Measurements from ENCODE around the gene PIK3CB.

PIK3CB gene

GRCh38 chr3:138862531-138862923, 27.8 kb upstream of the PIK3CB start:
- TF ChIP-seq CTCF (IDR thresholded peaks at IDR 0.05; ENCODE audit: extremely low read depth, insufficient read depth, missing control alignments): no peak
- in situ Hi-C loops (cut with MboI; ENCODE audit: low pct_unique_long_range_greater_than_20kb, low sequenced_read_pairs, unreplicated experiment): no loop called here
- no peak for DNase-seq (ENCODE audit: low spot score)

GRCh38 chr3:138861798-138862197, 27.1 kb upstream of the PIK3CB start:
- in situ Hi-C loops (cut with MboI; ENCODE audit: low pct_unique_long_range_greater_than_20kb, low sequenced_read_pairs, unreplicated experiment): no loop called here
- DNase-seq (ENCODE audit: low spot score): no peak
- TF ChIP-seq CTCF (IDR thresholded peaks at IDR 0.05; ENCODE audit: extremely low read depth, insufficient read depth, missing control alignments): no peak

- no peak for DNase-seq (ENCODE audit: low spot score)
- TF ChIP-seq CTCF (IDR thresholded peaks at IDR 0.05; ENCODE audit: extremely low read depth, insufficient read depth, missing control alignments): no peak
- in situ Hi-C loops (cut with MboI; ENCODE audit: low pct_unique_long_range_greater_than_20kb, low sequenced_read_pairs, unreplicated experiment): no loop called here
Observed at GRCh38 chr3:138856799-138857198, 22.1 kb upstream of the PIK3CB start.

- TF ChIP-seq CTCF (IDR thresholded peaks at IDR 0.05; ENCODE audit: extremely low read depth, insufficient read depth, missing control alignments): no peak
- DNase-seq (ENCODE audit: low spot score): no peak
- in situ Hi-C loops (cut with MboI; ENCODE audit: low pct_unique_long_range_greater_than_20kb, low sequenced_read_pairs, unreplicated experiment): no loop called here
Observed at GRCh38 chr3:138854940-138855339, 20.2 kb upstream of the PIK3CB start.

- in situ Hi-C loops (cut with MboI; ENCODE audit: low pct_unique_long_range_greater_than_20kb, low sequenced_read_pairs, unreplicated experiment): no loop called here
- TF ChIP-seq CTCF (IDR thresholded peaks at IDR 0.05; ENCODE audit: extremely low read depth, insufficient read depth, missing control alignments): no peak
- DNase-seq (ENCODE audit: low spot score): no peak
Observed at GRCh38 chr3:138854204-138854603, 19.5 kb upstream of the PIK3CB start.

GRCh38 chr3:138850151-138850550, 15.4 kb upstream of the PIK3CB start:
- TF ChIP-seq CTCF (IDR thresholded peaks at IDR 0.05; ENCODE audit: extremely low read depth, insufficient read depth, missing control alignments): no peak
- no peak for DNase-seq (ENCODE audit: low spot score)

More at GRCh38 chr3:138850151-138850550, 15.4 kb upstream of the PIK3CB start:
- in situ Hi-C loops (cut with MboI; ENCODE audit: low pct_unique_long_range_greater_than_20kb, low sequenced_read_pairs, unreplicated experiment): no loop called here
